HG02588 (cell line): ENCODE data around the gene AKAP3.

ENCODE experiments used
- ATAC-seq: cut with Tn5 transposase; IDR thresholded peaks from one replicate; pipeline ENCODE4 v1.9.1; 2021; ENCODE audit warnings: mild to moderate bottlenecking, moderate library complexity; ENCODE audit not compliant: unreplicated experiment

The AKAP3 gene

GRCh38 chr12:4603946-4604345 lies 44.9 kb downstream of the AKAP3 start:
- no peak for ATAC-seq

- ATAC-seq: no peak
Observed at GRCh38 chr12:4603421-4603820, 45.4 kb downstream of the AKAP3 start.

GRCh38 chr12:4595881-4596280 lies 53.0 kb downstream of the AKAP3 start:
- ATAC-seq: no peak

GRCh38 chr12:4591180-4591687 lies 57.6 kb downstream of the AKAP3 start:
- no peak for ATAC-seq

- ATAC-seq: no peak
Observed at GRCh38 chr12:4589941-4590340, 58.9 kb downstream of the AKAP3 start.

GRCh38 chr12:4588916-4589315 lies 59.9 kb downstream of the AKAP3 start:
- no peak for ATAC-seq

GRCh38 chr12:4587108-4587507 lies 61.7 kb downstream of the AKAP3 start:
- ATAC-seq: no peak

- ATAC-seq: no peak
Observed at GRCh38 chr12:4586500-4586899, 62.4 kb downstream of the AKAP3 start.

- no peak for ATAC-seq
Observed at GRCh38 chr12:4584896-4585295, 64.0 kb downstream of the AKAP3 start.

- no peak for ATAC-seq
Observed at GRCh38 chr12:4584281-4584680, 64.6 kb downstream of the AKAP3 start.

GRCh38 chr12:4580281-4580688 lies 68.6 kb downstream of the AKAP3 start:
- no peak for ATAC-seq

- ATAC-seq: no peak
Observed at GRCh38 chr12:4579305-4580102, 69.3 kb downstream of the AKAP3 start.

- no peak for ATAC-seq
Observed at GRCh38 chr12:4572680-4573079, 76.2 kb downstream of the AKAP3 start.

- no peak for ATAC-seq
Observed at GRCh38 chr12:4569261-4569660, 79.6 kb downstream of the AKAP3 start.

- ATAC-seq: no peak
Observed at GRCh38 chr12:4567073-4567881, 81.6 kb downstream of the AKAP3 start.

- no peak for ATAC-seq
Observed at GRCh38 chr12:4566474-4566873, 82.4 kb downstream of the AKAP3 start.
